Thoracic aorta (tissue), 2 donors: Measurements from ENCODE around the gene RTN4RL2. TPM values are rescaled to one million over a fixed set of nuclear protein-coding genes. Genes with fewer than 3 reads are reported as not detected.

ENCODE experiments used
- ATAC-seq: fragments of 150-250 bp; one replicate; pipeline ENCODE4 v1.8.0; 2017; ENCODE audit warnings: low read depth; ENCODE audit not compliant: insufficient number of reproducible peaks, low FRiP score
- DNase-seq: peaks from one replicate; pipeline ENCODE4 v3.0.0-alpha.2; 2020; ENCODE audit warnings: low spot score
- H3K27ac ChIP-seq, 2 donors: fragments of 200-600 bp; sonication (generic); 1 replicate in 1 of 2; 2 replicates in 1 of 2; pipeline ENCODE4 v1.5.1; 2016; ENCODE audit warnings: mild to moderate bottlenecking in 2 of 2, moderate library complexity in 2 of 2
- H3K27me3 ChIP-seq: fragments of 200-600 bp; sonication (generic); replicated peaks from 2 replicates; pipeline ENCODE4 v1.6.0; 2016; ENCODE audit warnings: mild to moderate bottlenecking; ENCODE audit not compliant: insufficient read depth
- H3K36me3 ChIP-seq: fragments of 200-600 bp; sonication (generic); one replicate; pipeline ENCODE4 v1.5.1; 2016
- H3K4me1 ChIP-seq, 2 donors: fragments of 200-600 bp; sonication (generic); 1 replicate in 1 of 2; 2 replicates in 1 of 2; pipeline versions ENCODE4 v1.5.1 to v1.6.0; 2016; ENCODE audit warnings: low read depth in 2 of 2, mild to moderate bottlenecking in 1 of 2; ENCODE audit not compliant: control insufficient read depth in 1 of 2
- H3K4me3 ChIP-seq: fragments of 200-600 bp; sonication (generic); 2 replicates; pipeline ENCODE4 v1.5.1; 2016; ENCODE audit warnings: mild to moderate bottlenecking
- H3K9me3 ChIP-seq: fragments of 200-600 bp; sonication (generic); 2 replicates; pipeline ENCODE4 v1.5.1; 2016
- CTCF ChIP-seq: fragments of 200-600 bp; sonication (generic); IDR thresholded peaks from one replicate; pipeline ENCODE4 v1.5.1; 2019; ENCODE audit warnings: antibody characterized with exemption
- total RNA-seq, 2 donors: library from RNA; depleted of rRNA; stranded (reverse); fragments of >200 nt; gene quantifications; one replicate each; pipeline versions ENCODE4 v1.1.0 to v1.2.3, GENCODE V29; 2016

RTN4RL2 gene
- total RNA-seq, 2 donors from 2014 or later, result 0.35 TPM; not detected in 1

- H3K4me1 ChIP-seq, result peaks cover 6 to 17% of the 10 kb centered on the region in 2 donors
- DNase-seq (no peak), ATAC-seq (no peak)
- TF ChIP-seq CTCF, result no peak
- peaks cover 4% of the 10 kb centered on the region for H3K27me3 ChIP-seq
- H3K4me3 ChIP-seq, result no peak overlapping the region
- no peaks in the 10 kb centered on the region for H3K9me3 ChIP-seq
- no peaks in the 10 kb centered on the region for H3K36me3 ChIP-seq
- H3K27ac ChIP-seq, result no peak overlapping the region
These were observed 13.9 kb downstream of the RTN4RL2 start for GRCh38 chr11:57474017-57474802.

DNA sequence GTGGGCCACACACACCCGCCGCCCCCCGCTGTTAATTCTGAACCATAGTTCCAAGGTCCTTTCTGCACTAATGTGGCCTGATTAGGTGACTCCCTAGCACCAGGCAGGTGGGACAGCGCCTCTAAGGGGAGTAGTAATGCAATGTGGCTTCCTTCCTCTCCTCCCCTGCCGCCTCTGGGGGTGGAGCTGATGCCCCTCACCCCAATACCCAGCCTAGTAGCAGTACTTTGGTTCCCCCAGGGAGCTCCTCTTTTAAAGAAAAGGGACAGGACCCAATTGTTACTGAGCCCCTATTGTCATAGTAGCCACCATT lies 14.4 kb downstream of the RTN4RL2 start:
- Histone ChIP-seq H3K36me3 (no peaks in the 10 kb centered on the region), H3K4me1 (peaks cover 6 to 17% of the 10 kb centered on the region in 2 donors), H3K27me3 (peaks cover 4% of the 10 kb centered on the region), H3K27ac (no peak overlapping the region), H3K4me3 (no peak overlapping the region), H3K9me3 (no peaks in the 10 kb centered on the region)
- DNase-seq (no peak), ATAC-seq (no peak)
- no peak for TF ChIP-seq CTCF

DNA sequence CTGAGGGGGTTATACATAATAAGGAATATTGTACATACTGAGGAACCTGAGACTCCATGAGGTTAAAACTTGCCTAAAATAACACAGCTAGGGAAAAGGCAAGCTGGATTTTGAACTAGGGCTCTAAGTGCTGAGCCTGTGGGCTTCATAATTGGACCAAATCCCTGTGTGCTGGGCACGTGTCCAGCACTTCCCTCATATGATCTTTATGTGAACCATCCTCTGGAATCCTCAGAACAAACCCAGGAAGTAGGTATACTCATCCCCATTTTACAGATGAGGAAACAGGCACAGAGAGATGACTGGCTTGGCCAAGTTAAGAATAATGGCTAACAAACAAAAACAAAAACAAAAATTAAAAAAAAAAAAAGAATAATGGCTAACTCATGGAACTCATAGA lies 14.9 kb downstream of the RTN4RL2 start:
- Histone ChIP-seq H3K27me3 (peaks cover 4% of the 10 kb centered on the region), H3K4me1 (peaks cover 6 to 17% of the 10 kb centered on the region in 2 donors), H3K36me3 (no peaks in the 10 kb centered on the region), H3K9me3 (no peaks in the 10 kb centered on the region), H3K4me3 (no peak overlapping the region), H3K27ac (no peak overlapping the region)
- no peak for TF ChIP-seq CTCF
- ATAC-seq, result no peak
- no peak for DNase-seq

DNA sequence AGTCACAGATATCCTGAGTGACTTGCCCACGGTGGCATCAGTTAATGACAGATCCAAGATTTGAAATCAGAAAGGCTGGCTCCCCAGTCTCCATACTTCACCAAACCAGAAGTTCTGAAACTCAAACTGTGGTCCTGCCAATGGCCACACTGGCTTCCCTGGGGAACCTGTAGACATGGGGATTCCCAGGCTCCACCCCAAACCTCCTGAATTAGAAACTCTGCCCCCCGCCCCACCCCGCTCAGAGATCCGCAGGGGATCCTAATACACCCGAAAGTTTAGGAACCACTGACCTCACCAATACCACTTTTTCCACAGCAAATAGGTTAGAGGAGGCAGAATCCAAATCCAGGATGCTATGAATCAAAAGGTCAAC lies 15.3 kb downstream of the RTN4RL2 start:
- ATAC-seq, result no peak
- peaks cover 4% of the 10 kb centered on the region for H3K27me3 ChIP-seq

More for the DNA sequence above, 15.3 kb downstream of the RTN4RL2 start:
- Histone ChIP-seq H3K4me1 (peaks cover 6 to 17% of the 10 kb centered on the region in 2 donors), H3K9me3 (no peaks in the 10 kb centered on the region), H3K36me3 (no peaks in the 10 kb centered on the region), H3K4me3 (peak overlapping the region; percentile 75), H3K27ac (no peak overlapping the region)
- no peak for DNase-seq
- TF ChIP-seq CTCF, result no peak
